IPS-18a (cell line): Measurements from ENCODE around the gene GFRA1.

Experiments used
- H3K27ac ChIP-seq: one replicate; pipeline ENCODE4 v1.5.1; 2013; ENCODE audit warnings: low read length
- H3K27me3 ChIP-seq: one replicate; pipeline ENCODE4 v1.6.1; 2013; ENCODE audit warnings: mild to moderate bottlenecking, low read length; ENCODE audit not compliant: control insufficient read depth, insufficient read depth
- H3K36me3 ChIP-seq: one replicate; pipeline ENCODE4 v1.6.1; 2013; ENCODE audit warnings: low read depth, low read length; ENCODE audit not compliant: control insufficient read depth
- H3K4me1 ChIP-seq: one replicate; pipeline ENCODE4 v1.6.1; 2013; ENCODE audit warnings: low read depth, low read length; ENCODE audit not compliant: control insufficient read depth
- H3K4me3 ChIP-seq: one replicate; pipeline ENCODE4 v1.5.1; 2013; ENCODE audit warnings: low read length
- H3K9ac ChIP-seq: one replicate; pipeline ENCODE4 v1.6.1; 2013; ENCODE audit warnings: mild to moderate bottlenecking, low read length, moderate library complexity
- H3K9me3 ChIP-seq: one replicate; pipeline ENCODE4 v1.6.1; 2013; ENCODE audit warnings: low read depth, low read length; ENCODE audit not compliant: control insufficient read depth

Gene GFRA1

DNA sequence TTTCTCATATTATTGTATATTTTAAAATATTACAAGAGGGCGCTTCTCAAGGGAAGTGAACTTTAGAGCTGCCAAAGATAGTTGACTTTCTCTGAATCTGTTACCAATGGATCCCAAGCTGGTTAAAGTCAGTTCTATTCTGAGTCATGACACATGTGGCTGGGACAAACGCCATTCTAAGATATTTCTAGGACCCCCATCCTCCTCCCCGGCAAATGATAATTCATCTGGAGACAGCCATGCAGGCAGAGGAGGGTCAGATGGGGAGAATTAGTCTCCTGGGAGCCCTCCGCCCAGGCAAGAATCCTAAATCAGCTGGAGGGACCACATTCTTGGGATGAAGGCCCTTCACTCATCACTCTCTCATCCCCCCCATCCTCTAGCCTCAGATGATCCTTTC, 187.7 kb downstream of the GFRA1 start:
- Histone ChIP-seq H3K27me3 (no peaks in the 10 kb centered on the region), H3K27ac (no peak overlapping the region), H3K36me3 (no peaks in the 10 kb centered on the region), H3K9ac (no peak overlapping the region), H3K4me1 (peaks cover 4% of the 10 kb centered on the region), H3K4me3 (no peak overlapping the region), H3K9me3 (no peaks in the 10 kb centered on the region)

DNA sequence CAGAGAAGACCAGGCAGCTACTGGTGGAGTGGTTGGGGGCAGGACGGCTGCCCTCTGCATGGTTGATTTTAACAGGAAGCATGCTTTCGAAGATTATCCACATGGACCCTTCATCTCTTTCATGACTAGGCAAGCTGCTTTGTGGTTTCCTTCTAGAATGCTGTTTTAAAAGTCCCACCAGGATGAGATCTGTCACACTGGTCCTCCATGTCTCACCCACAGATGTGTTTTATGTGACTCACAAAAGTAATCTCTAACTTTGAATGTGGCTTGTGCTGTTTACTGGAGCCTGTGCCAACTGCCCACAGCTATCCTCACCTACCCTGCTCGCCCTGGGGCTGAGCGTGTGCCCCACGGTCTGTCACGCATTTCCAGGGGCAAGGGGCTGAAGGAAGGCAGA, 188.8 kb downstream of the GFRA1 start:
- no peaks in the 10 kb centered on the region for H3K36me3 ChIP-seq
- H3K4me3 ChIP-seq: no peak overlapping the region
- no peaks in the 10 kb centered on the region for H3K27me3 ChIP-seq
- H3K27ac ChIP-seq: no peak overlapping the region
- no peaks in the 10 kb centered on the region for H3K9me3 ChIP-seq
- H3K4me1 ChIP-seq: peaks cover 4% of the 10 kb centered on the region
- no peak overlapping the region for H3K9ac ChIP-seq

- Histone ChIP-seq H3K36me3 (no peaks in the 10 kb centered on the region), H3K9me3 (no peaks in the 10 kb centered on the region), H3K9ac (no peak overlapping the region), H3K27me3 (no peaks in the 10 kb centered on the region), H3K4me1 (peaks cover 4% of the 10 kb centered on the region), H3K27ac (no peak overlapping the region), H3K4me3 (no peak overlapping the region)
These were observed 189.7 kb downstream of the GFRA1 start for GRCh38 chr10:116083226-116083762.

DNA sequence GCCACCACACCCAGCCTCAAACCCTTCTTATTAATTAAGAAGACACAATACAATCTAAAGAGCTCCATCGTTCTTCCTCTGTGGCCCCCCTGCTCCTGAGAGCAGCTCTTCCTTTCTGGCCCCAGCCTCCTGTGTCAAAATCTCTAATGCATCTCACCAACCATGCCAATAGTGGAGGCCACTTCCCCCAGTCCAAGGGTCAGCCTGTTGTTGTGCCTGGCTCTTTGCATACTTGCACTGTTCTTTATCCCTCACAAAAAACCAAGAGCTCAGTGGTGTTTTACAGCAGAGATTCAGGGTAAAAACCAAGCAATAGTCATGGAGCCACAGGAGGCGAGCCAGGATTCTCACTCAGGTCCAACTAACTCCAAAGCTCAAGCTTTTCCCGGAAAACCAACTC, 190.2 kb downstream of the GFRA1 start:
- Histone ChIP-seq H3K27ac (no peak overlapping the region), H3K4me3 (no peak overlapping the region), H3K36me3 (no peaks in the 10 kb centered on the region), H3K9me3 (no peaks in the 10 kb centered on the region), H3K9ac (no peak overlapping the region), H3K4me1 (peaks cover 4% of the 10 kb centered on the region), H3K27me3 (no peaks in the 10 kb centered on the region)

GRCh38 chr10:116082206-116082605, 190.8 kb downstream of the GFRA1 start:
- peaks cover 4% of the 10 kb centered on the region for H3K4me1 ChIP-seq
- no peak overlapping the region for H3K27ac ChIP-seq

GRCh38 chr10:116080553-116080952, 192.5 kb downstream of the GFRA1 start:
- no peak overlapping the region for H3K27ac ChIP-seq

More at GRCh38 chr10:116082206-116082605, 190.8 kb downstream of the GFRA1 start:
- no peaks in the 10 kb centered on the region for H3K27me3 ChIP-seq
- no peaks in the 10 kb centered on the region for H3K36me3 ChIP-seq
- H3K9me3 ChIP-seq: no peaks in the 10 kb centered on the region
- H3K4me3 ChIP-seq: no peak overlapping the region
- no peak overlapping the region for H3K9ac ChIP-seq

DNA sequence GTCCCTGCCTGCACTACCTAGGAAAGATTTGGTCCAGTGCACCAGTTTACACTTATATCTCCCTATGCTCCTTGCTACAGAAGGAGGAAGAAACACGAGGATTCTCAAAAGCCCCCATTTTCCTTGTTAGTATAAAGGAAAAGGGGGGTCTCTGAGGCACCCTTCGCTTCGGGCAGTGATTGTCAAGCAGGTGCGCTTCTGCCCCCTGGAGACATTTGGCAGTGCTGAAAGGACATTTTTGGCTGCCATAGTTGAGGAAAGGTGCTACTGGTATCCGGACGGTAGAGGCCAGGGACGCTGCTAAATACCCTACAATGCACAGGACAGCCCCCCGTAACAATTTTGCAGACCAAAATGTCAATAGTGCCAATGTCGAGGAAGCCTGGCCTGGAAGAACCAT, 193.7 kb downstream of the GFRA1 start:
- Histone ChIP-seq H3K27me3 (no peaks in the 10 kb centered on the region), H3K4me1 (peaks cover 4% of the 10 kb centered on the region), H3K9ac (no peak overlapping the region), H3K27ac (no peak overlapping the region), H3K36me3 (no peaks in the 10 kb centered on the region), H3K9me3 (no peaks in the 10 kb centered on the region), H3K4me3 (no peak overlapping the region)

More at GRCh38 chr10:116080553-116080952, 192.5 kb downstream of the GFRA1 start:
- Histone ChIP-seq H3K4me1 (peaks cover 4% of the 10 kb centered on the region), H3K36me3 (no peaks in the 10 kb centered on the region), H3K9ac (no peak overlapping the region), H3K9me3 (no peaks in the 10 kb centered on the region), H3K4me3 (no peak overlapping the region), H3K27me3 (no peaks in the 10 kb centered on the region)

DNA sequence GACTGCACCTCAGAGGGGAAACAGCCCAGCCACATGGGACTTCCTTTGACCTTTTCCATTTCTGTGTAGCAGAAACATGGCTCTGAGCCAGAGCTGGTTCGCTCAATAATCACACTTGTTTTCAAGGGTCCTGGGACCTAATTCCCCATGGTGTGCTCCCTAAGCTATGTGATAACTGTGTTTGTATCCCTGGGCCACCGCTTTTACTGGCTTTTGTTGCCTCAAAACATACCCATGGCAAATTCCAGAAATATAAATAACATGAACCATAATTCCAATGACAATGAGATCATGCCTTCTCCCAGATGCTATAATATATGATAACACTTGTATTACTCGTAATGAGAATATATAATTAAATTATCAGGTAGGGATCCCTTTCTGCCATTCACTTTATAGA, 196.4 kb downstream of the GFRA1 start:
- Histone ChIP-seq H3K9ac (no peak overlapping the region), H3K27me3 (no peaks in the 10 kb centered on the region), H3K4me3 (no peak overlapping the region), H3K36me3 (no peaks in the 10 kb centered on the region), H3K27ac (no peak overlapping the region), H3K9me3 (no peaks in the 10 kb centered on the region), H3K4me1 (peaks cover 4% of the 10 kb centered on the region)

DNA sequence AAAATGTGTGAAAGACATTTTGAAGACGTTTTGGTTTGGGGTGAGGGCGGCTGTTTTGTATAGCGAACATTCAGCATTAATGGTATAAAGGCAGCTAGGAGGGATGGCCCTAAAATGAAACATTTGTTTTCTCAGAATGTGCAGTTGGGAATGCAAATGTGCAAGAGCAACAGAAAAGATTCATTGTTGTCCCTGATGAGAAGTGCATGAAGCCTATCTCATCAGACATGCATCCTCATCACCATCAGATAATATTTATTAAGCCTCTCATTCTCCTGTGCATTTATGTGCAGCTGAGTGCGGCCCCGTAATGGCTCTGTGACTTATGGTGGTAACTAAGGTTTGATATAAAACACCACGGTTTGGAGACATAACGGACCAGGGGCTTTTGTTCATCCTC, 199.5 kb downstream of the GFRA1 start:
- H3K9me3 ChIP-seq: no peaks in the 10 kb centered on the region
- no peaks in the 10 kb centered on the region for H3K36me3 ChIP-seq
- H3K27me3 ChIP-seq: no peaks in the 10 kb centered on the region
- H3K9ac ChIP-seq: no peak overlapping the region
- H3K27ac ChIP-seq: no peak overlapping the region
- H3K4me3 ChIP-seq: no peak overlapping the region
- peaks cover 11% of the 10 kb centered on the region for H3K4me1 ChIP-seq

GRCh38 chr10:116073001-116073400, 200.0 kb downstream of the GFRA1 start:
- no peak overlapping the region for H3K4me3 ChIP-seq
- no peak overlapping the region for H3K27ac ChIP-seq
- peaks cover 11% of the 10 kb centered on the region for H3K4me1 ChIP-seq

GRCh38 chr10:116071453-116072148, 201.4 kb downstream of the GFRA1 start:
- Histone ChIP-seq H3K27me3 (no peaks in the 10 kb centered on the region), H3K4me1 (peaks cover 11% of the 10 kb centered on the region)

More at GRCh38 chr10:116073001-116073400, 200.0 kb downstream of the GFRA1 start:
- H3K9ac ChIP-seq: no peak overlapping the region
- no peaks in the 10 kb centered on the region for H3K36me3 ChIP-seq
- no peaks in the 10 kb centered on the region for H3K27me3 ChIP-seq
- no peaks in the 10 kb centered on the region for H3K9me3 ChIP-seq

DNA sequence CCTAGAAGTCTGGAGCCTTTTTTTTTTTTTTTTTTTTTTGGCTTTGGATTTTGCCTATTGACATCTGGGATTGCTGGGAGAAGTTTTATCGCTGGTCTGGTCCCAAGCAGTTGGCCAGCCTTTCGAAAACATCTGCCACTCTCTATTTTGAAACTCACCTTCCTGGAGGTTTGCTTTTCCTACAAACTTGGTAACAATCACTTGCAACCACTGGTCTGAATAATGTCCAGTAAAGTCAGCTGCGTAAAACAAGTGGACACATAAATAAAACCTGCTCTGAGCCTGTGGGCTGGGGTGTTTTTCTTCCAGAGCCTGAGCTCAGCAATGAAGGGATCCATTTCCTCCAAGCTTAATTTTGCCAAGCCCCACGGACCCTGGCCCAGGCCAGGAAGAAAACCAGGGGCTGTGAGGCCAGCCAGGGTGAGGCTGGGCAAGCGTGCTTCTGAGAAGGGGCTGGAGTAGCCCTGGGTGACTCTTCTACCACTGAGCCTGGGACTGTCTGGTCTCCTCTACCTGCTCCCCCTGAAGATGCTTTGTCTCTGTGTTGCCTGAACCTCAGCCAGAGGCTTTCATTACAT, 202.2 kb downstream of the GFRA1 start:
- Histone ChIP-seq H3K36me3 (no peaks in the 10 kb centered on the region), H3K27ac (no peak overlapping the region), H3K9ac (no peak overlapping the region), H3K4me3 (no peak overlapping the region), H3K4me1 (peaks cover 11% of the 10 kb centered on the region), H3K27me3 (no peaks in the 10 kb centered on the region), H3K9me3 (no peaks in the 10 kb centered on the region)

More at GRCh38 chr10:116071453-116072148, 201.4 kb downstream of the GFRA1 start:
- Histone ChIP-seq H3K9ac (no peak overlapping the region), H3K27ac (no peak overlapping the region), H3K9me3 (no peaks in the 10 kb centered on the region), H3K36me3 (no peaks in the 10 kb centered on the region), H3K4me3 (no peak overlapping the region)
